HG03139 (cell line): ENCODE data around the gene KAT6B.

Experiments
- ATAC-seq: cut with Tn5 transposase; IDR thresholded peaks from one replicate; pipeline ENCODE4 v1.9.1; 2021; ENCODE audit not compliant: unreplicated experiment

The KAT6B gene

GRCh38 chr10:74947781-74948401 is 121.5 kb downstream of the KAT6B start:
- no peak for ATAC-seq

GRCh38 chr10:74949034-74949832 is 122.8 kb downstream of the KAT6B start:
- ATAC-seq, result no peak

GRCh38 chr10:74949843-74950765 is 123.7 kb downstream of the KAT6B start:
- no peak for ATAC-seq

DNA sequence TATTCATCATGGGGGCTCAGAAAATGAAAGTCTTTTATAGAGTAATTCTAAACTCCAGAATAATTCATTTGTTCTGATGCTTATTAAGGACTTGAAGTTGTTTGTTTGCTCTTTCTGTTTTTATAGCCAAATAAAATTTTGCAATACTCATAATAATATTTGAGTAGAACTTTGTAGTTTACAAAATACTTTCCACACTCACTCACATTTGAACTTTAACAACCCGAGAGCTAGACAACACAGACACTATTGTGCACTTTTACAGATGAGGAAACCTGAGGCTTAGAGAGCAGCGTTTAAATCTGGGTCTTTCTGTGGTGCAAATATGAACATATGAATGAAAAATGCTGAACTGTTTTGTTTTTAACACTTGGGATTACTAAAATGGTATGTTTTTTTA is 126.8 kb downstream of the KAT6B start:
- no peak for ATAC-seq

GRCh38 chr10:74955796-74956195 is 129.4 kb downstream of the KAT6B start:
- no peak for ATAC-seq

GRCh38 chr10:74956555-74957111 is 130.2 kb downstream of the KAT6B start:
- ATAC-seq, result no peak

DNA sequence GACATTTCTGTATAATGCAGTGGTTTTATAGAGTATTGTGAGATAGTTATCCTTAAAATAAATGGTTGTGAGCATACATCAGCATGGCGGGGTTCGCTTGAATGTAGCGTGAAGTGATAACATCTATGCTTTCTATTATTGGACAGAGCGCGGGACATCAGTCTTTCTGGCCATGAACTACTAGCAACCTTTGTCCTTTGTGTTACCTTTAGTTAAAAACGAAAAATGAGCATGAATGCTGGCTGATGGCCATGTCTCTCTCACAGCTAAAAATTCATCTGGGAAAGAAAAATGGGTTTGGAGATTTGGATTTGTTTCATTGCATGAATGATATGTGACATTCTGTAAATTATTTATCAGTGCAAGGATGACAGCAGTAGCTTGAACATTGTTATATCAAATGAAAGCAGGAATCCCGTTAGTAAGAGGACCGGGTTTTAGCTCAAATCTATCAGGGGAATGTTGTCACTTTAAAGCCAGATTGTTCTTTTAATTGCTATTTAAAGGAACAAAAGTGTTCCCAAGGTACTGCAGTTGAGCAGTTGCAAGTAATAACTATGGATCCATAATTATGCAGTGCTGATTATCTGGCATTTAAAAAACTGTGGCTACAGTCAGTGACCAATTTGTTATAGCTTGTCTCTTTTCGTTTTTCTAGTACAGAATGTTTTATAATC is 131.0 kb downstream of the KAT6B start:
- no peak for ATAC-seq

DNA sequence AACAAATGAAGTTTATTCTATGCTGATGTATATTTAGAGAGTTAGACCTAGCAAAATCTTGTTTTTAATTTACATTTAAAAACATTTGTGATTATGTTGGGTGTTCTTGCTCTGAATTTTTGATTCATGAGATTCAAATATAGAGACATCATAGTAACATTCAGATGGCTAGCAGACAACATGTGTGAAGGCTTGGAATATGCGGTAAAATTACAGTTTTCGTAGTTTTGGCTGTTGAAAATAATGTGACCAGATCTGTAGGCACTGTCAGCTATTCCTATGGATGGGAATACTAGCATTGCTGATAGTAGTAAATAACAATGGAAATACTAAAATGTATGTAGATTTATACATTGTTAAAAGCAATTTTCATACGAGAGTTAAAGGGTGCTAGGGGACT is 131.9 kb downstream of the KAT6B start:
- no peak for ATAC-seq

DNA sequence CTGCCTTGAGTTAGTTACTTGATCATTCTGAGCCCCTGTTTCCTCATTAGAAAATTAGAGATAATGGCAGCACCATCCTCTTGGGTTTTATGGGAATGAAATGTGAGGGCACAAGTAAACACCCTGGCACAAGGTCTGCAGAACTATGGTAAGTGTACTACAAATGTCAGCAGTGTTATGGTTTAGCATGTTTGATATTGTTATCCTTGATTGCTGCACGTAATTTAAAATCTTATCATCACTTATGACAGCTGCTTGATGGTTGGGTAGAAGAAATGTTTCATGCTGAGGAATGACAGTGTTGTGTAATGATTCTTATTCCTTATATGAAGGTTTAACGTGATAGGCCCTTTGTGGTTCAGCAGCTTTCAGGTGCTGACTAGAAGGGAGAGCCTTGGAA is 134.3 kb downstream of the KAT6B start:
- ATAC-seq, result no peak

DNA sequence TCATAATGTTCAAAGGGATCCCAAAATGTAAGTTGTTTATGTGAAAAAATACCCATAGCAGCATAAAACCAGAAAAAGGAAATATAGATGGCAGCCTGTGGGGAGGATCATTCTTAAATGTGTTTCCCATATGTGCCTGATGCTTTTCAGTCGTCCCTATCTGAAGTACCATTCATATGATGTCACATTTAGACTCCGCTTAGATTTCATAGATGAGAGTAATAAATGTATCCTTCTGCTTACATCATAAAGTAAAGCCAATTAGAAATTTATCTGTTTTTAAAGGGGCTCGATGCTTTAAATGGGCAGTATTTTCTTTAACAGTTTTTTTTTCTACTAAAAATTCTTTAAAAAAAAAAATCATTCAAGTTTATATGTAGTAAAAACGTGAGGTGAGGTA is 136.1 kb downstream of the KAT6B start:
- no peak for ATAC-seq

DNA sequence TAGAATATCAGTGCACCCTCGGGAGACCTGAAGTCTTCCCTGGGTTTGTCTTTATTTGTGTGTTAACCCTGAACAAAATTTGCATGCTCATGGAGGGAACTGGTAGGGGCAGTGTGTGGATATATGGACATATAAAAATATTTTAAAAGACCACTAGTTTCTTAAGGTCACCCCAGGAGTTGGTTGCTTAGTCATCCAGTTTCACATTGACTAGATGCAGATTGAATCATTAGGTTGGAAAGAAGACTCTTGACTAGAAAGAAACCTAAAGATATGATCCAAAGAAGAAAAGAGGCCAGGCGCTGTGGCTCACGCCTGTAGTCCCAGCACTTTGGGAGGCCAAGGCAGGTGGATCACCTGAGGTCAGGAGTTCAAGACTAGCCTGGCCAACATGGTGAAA is 137.1 kb downstream of the KAT6B start:
- ATAC-seq, result peak; percentile 48

- no peak for ATAC-seq
Observed at GRCh38 chr10:74967911-74968666, 141.7 kb downstream of the KAT6B start.

DNA sequence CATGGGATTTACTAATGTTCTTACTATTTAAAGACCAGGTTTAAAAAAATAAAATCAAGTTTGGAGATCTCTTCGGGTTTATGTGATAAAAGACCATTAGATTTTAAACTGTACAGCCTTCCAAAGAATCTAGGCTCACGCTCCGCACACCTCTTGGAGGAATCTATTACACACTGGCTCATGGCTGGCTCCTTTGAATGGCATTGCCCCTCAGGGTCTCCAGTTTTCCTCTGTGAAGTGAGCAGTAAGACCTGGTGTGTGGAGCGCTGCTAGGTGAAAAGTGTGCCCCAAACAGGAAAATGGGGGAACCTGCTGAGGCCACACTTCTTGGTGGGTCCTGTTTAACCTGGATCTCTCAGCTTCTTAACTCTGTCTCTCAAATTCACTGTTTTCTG is 142.3 kb downstream of the KAT6B start:
- ATAC-seq, result no peak

DNA sequence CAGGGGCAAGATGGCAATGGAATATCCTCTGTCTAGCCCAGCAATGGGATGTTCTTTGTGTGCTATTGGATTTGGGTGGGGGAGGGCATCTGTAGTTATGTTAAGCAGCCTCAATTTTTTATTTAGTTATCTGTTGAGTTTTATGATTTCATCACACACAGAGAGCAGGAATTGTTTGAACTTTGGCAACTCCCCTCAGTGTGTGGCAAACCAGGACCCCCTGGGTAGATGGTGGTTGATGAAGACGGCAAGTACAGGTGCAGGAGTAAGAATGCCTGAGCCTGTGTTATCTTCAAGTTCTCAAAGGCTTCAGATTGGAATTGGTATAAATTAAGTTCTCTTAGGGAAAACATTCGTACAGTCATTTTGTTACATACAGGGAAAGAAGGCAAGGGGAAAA is 142.7 kb downstream of the KAT6B start:
- ATAC-seq, result no peak

GRCh38 chr10:74969530-74969929 is 143.1 kb downstream of the KAT6B start:
- no peak for ATAC-seq

- ATAC-seq, result no peak
Observed at GRCh38 chr10:74973741-74974392, 147.5 kb downstream of the KAT6B start.

GRCh38 chr10:74975758-74976157 is 149.4 kb downstream of the KAT6B start:
- no peak for ATAC-seq

- ATAC-seq, result no peak
Observed at GRCh38 chr10:74976565-74976964, 150.2 kb downstream of the KAT6B start.

DNA sequence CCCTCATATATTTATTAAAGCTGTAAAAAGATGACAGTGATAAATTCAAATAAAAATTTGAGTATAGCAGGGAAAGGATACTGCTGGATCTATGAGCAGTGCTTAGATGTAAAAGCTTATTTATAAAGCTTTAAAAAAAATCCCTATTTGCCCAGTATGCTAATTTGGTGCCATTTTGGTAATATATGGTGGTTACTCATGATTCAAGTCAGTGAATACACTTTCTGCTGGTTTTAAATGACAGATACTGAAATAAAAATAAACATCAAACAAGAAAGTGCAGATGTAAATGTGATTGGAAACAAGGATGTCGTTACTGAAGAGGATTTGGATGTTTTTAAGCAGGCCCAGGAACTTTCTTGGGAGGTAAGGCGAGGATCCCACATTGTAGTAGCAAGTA is 150.7 kb downstream of the KAT6B start:
- no peak for ATAC-seq
